Transverse colon (tissue), 4 donors: ENCODE data around the gene MAST4. TPM values are rescaled to one million over a fixed set of nuclear protein-coding genes. Genes with fewer than 3 reads are reported as not detected.

Experiments
- DNase-seq: peaks from one replicate; pipeline ENCODE4 v3.0.0-alpha.2; 2019
- H3K27ac ChIP-seq, 4 donors: fragments of 200-600 bp; sonication (generic); 2 replicates each; pipeline ENCODE4 v1.5.1; 2016 to 2018; ENCODE audit warnings: inconsistent platforms in 4 of 4
- H3K27me3 ChIP-seq: fragments of 200-600 bp; sonication (generic); 2 replicates; pipeline ENCODE4 v1.5.1; 2017; ENCODE audit warnings: inconsistent platforms
- H3K36me3 ChIP-seq, 4 donors: fragments of 200-600 bp; sonication (generic); 2 replicates each; pipeline ENCODE4 v1.5.1; 2017 to 2019; ENCODE audit warnings: inconsistent platforms in 4 of 4
- H3K4me1 ChIP-seq, 4 donors: fragments of 200-600 bp; sonication (generic); 2 replicates each; pipeline ENCODE4 v1.5.1; 2017 to 2020; ENCODE audit warnings: inconsistent platforms in 4 of 4
- H3K4me3 ChIP-seq, 4 donors: fragments of 200-600 bp; sonication (generic); 1 replicate in 1 of 4; 2 replicates in 3 of 4; pipeline versions ENCODE4 v1.5.1 to v1.6.1; 2017 to 2019; ENCODE audit warnings: inconsistent platforms in 4 of 4
- H3K9me3 ChIP-seq, 2 donors: fragments of 200-600 bp; sonication (generic); 2 replicates each; pipeline ENCODE4 v1.5.1; 2017 to 2019; ENCODE audit warnings: inconsistent platforms in 2 of 2
- EP300 ChIP-seq: sonication (generic); formaldehyde crosslinking; IDR thresholded peaks from one replicate; pipeline ENCODE4 v1.6.1; 2017; ENCODE audit warnings: antibody characterized with exemption, low read depth
- POLR2A ChIP-seq: fragments of 450-650 bp; IDR thresholded peaks from one replicate; pipeline ENCODE4 v1.6.1; 2016; ENCODE audit warnings: antibody characterized with exemption, mild to moderate bottlenecking, moderate library complexity
- POLR2AphosphoS5 ChIP-seq, 3 donors: sonication (generic); formaldehyde crosslinking; IDR thresholded peaks; one replicate each; pipeline ENCODE4 v1.6.1; 2016; ENCODE audit warnings: antibody characterized with exemption in 3 of 3
- WGBS, 2 donors: methylation state at CpG; one replicate each; pipeline ENCODE4 v1.1.5; 2018; ENCODE audit warnings: low coverage in 1 of 2; 5-methylcytosine and 5-hydroxymethylcytosine counted together
- in situ Hi-C, 4 donors: fragments of 200-750 bp; cut with MboI; loops; one replicate each; pipeline versions ENCODE4 v1.15.0 to v1.15.1; 2017; ENCODE audit warnings: low sequenced_read_pairs in 3 of 4, low pct_ligation_motif_present in 1 of 4, low pct_unique_long_range_greater_than_20kb in 1 of 4
- intact Hi-C: fragments of 100-400 bp; cut with DNase I; formaldehyde crosslinking; loops from one replicate; pipeline ENCODE4 v1.15.1; 2023; ENCODE audit warnings: low total_unique reads
- total RNA-seq, 4 donors: library from RNA; depleted of rRNA; stranded (reverse); fragments of >200 nt; gene quantifications; one replicate each; pipeline ENCODE4 v1.1.0, GENCODE V29; 2016
- TF ChIP-seq, protein P1 (sequence below), 5 experiments: fragments of 200-600 bp in 3 of 5; fragments of 450-650 bp in 2 of 5; sonication (generic) in 3 of 5; IDR thresholded peaks; 1 replicate in 2 of 5; 2 replicates in 3 of 5; pipeline ENCODE4 v1.5.1; 2016 to 2017; ENCODE audit warnings: antibody characterized with exemption in 5 of 5, inconsistent platforms in 3 of 5, mild to moderate bottlenecking in 2 of 5, moderate library complexity in 1 of 5

The MAST4 gene
- total RNA-seq, 4 donors from 2014 or later, result 20.3 to 46.8 (median 35.4) TPM

DNA sequence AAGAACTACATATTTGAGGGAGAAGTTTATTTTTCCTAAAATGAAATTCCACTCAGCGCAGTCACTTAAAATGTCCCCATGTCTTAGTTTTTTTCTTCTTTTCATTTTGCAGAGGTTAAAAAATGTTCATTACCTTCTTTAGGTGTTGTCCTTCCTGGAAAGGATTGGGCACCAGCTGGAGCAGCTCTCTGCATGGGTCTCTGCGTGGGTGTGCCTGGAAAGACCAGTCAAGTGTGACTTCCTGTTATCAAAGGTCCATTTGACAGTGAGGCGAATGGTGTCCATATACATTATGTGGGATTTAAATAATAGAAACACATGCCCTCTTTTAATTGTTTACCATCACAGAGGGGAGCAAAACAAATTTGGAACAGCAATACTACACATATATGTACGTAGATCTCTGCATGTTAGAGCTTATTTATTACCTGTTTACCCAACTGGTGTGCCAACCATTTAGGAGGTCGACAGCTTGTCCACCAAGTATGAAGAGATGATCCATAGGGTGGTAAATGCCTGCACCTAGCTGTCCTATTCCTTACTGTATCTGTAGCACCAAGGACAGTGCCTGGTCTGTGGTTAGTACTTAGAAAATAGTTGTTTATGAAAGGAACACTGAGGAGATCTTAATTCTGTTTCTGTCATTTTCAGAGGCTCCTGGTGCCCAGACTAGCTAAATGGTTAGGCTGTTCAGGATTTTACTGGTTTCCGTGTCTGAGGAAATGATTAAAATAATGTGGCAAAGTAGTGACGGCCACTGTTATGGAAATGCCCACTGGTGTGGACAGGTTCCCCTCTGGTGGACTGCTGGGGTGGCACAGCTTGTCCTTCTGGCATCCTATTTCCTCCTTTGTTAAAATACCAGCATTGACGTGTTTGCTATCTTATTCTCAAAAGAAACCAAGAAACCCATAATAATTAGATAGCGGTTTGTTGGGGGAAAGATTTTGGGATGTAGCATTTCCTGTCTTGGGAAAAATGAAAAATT is 200.4 kb downstream of the MAST4 start:
- 75 to 76% methylated on average over 8 to 9 of the region's 9 CpGs for WGBS, 2 donors

DNA sequence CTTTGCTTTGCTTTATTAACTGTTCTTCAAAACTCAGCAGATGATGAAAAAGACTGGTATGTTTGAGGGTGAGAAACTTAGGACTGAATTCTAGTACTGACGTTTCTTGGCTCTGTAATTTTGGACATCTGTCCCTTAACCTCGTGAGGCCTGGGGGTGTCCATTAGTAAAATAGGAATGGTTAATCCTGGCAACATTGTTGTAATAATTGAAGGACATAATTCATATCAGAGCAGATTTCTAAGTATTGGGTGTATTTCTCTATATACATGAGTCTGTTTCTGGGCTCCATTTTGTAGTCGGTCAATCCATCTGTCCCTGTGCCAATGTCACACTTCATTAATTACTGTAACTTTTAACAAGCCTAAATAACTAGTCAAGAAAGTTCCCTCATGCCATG is 206.7 kb downstream of the MAST4 start:
- no peak overlapping the region for H3K27ac ChIP-seq
- H3K4me1 ChIP-seq, result no peaks in the 10 kb centered on the region
- in situ Hi-C loops, result loop anchor here in 2 of 4 donors (25.0 kb wide), 1 partner anchor 359 kb away; no protein-coding TSS in a partner anchor
- intact Hi-C loops, result no loop called here
- H3K27me3 ChIP-seq, result no peaks in the 10 kb centered on the region
- WGBS, 2 donors, result 70 to 80% methylated on average over 3 of the region's 3 CpGs
- DNase-seq, result no peak
- H3K9me3 ChIP-seq, result no peaks in the 10 kb centered on the region
- H3K36me3 ChIP-seq, result no peaks in the 10 kb centered on the region
- no peak overlapping the region for H3K4me3 ChIP-seq
- TF ChIP-seq POLR2AphosphoS5 (IDR thresholded peaks at IDR 0.05) (no peak), EP300 (no peak), POLR2A (no peak)
- TF ChIP-seq, protein P1, sequence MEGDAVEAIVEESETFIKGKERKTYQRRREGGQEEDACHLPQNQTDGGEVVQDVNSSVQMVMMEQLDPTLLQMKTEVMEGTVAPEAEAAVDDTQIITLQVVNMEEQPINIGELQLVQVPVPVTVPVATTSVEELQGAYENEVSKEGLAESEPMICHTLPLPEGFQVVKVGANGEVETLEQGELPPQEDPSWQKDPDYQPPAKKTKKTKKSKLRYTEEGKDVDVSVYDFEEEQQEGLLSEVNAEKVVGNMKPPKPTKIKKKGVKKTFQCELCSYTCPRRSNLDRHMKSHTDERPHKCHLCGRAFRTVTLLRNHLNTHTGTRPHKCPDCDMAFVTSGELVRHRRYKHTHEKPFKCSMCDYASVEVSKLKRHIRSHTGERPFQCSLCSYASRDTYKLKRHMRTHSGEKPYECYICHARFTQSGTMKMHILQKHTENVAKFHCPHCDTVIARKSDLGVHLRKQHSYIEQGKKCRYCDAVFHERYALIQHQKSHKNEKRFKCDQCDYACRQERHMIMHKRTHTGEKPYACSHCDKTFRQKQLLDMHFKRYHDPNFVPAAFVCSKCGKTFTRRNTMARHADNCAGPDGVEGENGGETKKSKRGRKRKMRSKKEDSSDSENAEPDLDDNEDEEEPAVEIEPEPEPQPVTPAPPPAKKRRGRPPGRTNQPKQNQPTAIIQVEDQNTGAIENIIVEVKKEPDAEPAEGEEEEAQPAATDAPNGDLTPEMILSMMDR (IDR thresholded peaks at IDR 0.05), result no peak

More for the DNA sequence above, 200.4 kb downstream of the MAST4 start:
- Histone ChIP-seq H3K4me3 (no peak overlapping the region), H3K9me3 (no peaks in the 10 kb centered on the region), H3K27me3 (no peaks in the 10 kb centered on the region), H3K4me1 (no peaks in the 10 kb centered on the region), H3K36me3 (no peaks in the 10 kb centered on the region), H3K27ac (no peak overlapping the region)
- no peak for DNase-seq
- no peak for TF ChIP-seq POLR2AphosphoS5 (IDR thresholded peaks at IDR 0.05)
- no peak for TF ChIP-seq POLR2A
- TF ChIP-seq, protein P1 (IDR thresholded peaks at IDR 0.05), result no peak
- no peak for TF ChIP-seq EP300
- intact Hi-C loops, result no loop called here
- in situ Hi-C loops, result no loop called here

DNA sequence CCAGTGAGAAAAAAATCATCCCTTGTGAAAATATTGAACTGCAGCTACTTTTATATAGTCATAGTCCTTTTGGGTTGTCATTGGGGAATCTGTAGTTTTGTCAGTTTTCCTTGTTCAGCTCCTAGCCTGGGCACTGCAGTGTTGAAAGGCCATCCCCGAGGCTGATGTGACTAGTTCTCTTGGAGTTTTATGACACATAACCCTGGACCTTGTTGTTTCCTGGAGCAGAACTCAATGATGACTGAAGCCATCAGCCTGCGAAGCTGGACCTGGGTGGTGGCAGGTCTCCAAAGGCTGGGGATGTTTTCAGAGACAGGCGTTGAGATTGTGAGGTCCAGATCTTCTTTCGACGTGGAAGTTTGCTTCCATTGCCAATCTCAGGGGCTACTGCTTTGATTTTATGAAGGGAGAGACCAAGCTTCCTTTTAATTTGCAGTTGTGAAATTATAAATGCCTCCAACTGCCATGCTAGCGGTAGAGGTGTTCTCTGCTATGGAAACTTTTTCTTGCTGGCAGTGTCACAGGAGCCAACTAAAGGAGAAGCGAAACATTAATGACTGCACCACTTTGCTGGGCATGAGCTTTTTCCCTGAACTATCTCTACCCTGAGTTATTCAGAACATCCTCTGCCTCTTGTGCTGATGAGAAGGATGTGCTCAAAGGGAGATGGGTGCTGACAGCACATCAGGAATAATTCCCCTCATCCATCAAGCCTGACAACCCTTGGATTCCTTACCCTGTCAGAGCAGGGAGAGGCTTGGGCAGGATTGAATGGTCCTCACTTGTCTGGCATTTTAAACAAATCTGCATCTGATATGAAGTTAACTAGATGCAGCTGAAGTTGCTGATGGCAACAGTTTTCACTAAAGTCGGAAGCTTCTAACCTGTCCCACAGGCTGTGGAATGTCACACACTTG is 209.6 kb downstream of the MAST4 start:
- no peaks in the 10 kb centered on the region for H3K4me1 ChIP-seq
- no peaks in the 10 kb centered on the region for H3K9me3 ChIP-seq
- no peak overlapping the region for H3K4me3 ChIP-seq
- H3K36me3 ChIP-seq, result no peaks in the 10 kb centered on the region
- H3K27ac ChIP-seq, result no peak overlapping the region
- in situ Hi-C loops (loop anchor here in 3 of 4 donors (5.0 to 25.0 kb wide), 2 partner anchors 357 to 402 kb away; no protein-coding TSS in a partner anchor), intact Hi-C loops (no loop called here)
- no peak for DNase-seq
- TF ChIP-seq, protein P1 (IDR thresholded peaks at IDR 0.05), result no peak
- TF ChIP-seq EP300 (no peak), POLR2AphosphoS5 (IDR thresholded peaks at IDR 0.05) (no peak), POLR2A (no peak)
- WGBS, 2 donors, result 76 to 80% methylated on average over 1 to 8 of the region's 8 CpGs
- H3K27me3 ChIP-seq, result no peaks in the 10 kb centered on the region
